Erythroblast (primary cell): Measurements from ENCODE around the gene NUDT12.

Experiments used
- GATA1 ChIP-seq: IDR thresholded peaks from 2 replicates; pipeline ENCODE4 v1.6.1; 2011; ENCODE audit warnings: low read depth, mild to moderate bottlenecking, control low read depth, low read length, moderate library complexity
- POLR2A ChIP-seq: IDR thresholded peaks from 2 replicates; pipeline ENCODE4 v1.6.1; 2011; ENCODE audit warnings: mild to moderate bottlenecking, low read length

GRCh38 chr5:103503066-103503465 is 59.5 kb downstream of the NUDT12 start:
- TF ChIP-seq POLR2A (no peak), GATA1 (no peak)
